Ishikawa (cell line): ENCODE measurements around the gene ARFRP1.

ENCODE experiments used
- CEBPB ChIP-seq: IDR thresholded peaks from 2 replicates; pipeline ENCODE4 v1.6.1; 2012
- CREB1 ChIP-seq: IDR thresholded peaks from 2 replicates; pipeline ENCODE4 v1.6.1; 2012; ENCODE audit warnings: low read depth
- EGR1 ChIP-seq: IDR thresholded peaks from 2 replicates; pipeline ENCODE4 v1.6.1; 2012
- EP300 ChIP-seq: IDR thresholded peaks from 2 replicates; pipeline ENCODE4 v1.6.1; 2012; ENCODE audit warnings: borderline replicate concordance
- FOXM1 ChIP-seq: IDR thresholded peaks from 2 replicates; pipeline ENCODE4 v1.6.1; 2012; ENCODE audit warnings: low read depth, borderline replicate concordance
- MAX ChIP-seq: IDR thresholded peaks from 2 replicates; pipeline ENCODE4 v1.6.1; 2012
- NFIC ChIP-seq: IDR thresholded peaks from 2 replicates; pipeline ENCODE4 v1.6.1; 2012
- RAD21 ChIP-seq: IDR thresholded peaks from 2 replicates; pipeline ENCODE4 v1.6.1; 2012; ENCODE audit warnings: low read depth
- TAF1 ChIP-seq: IDR thresholded peaks from 2 replicates; pipeline ENCODE4 v1.6.1; 2012; ENCODE audit warnings: low read depth, mild to moderate bottlenecking
- TCF12 ChIP-seq: IDR thresholded peaks from 2 replicates; pipeline ENCODE4 v1.6.1; 2012; ENCODE audit warnings: low read depth
- TEAD4 ChIP-seq: IDR thresholded peaks from 2 replicates; pipeline ENCODE4 v1.6.1; 2012
- YY1 ChIP-seq: IDR thresholded peaks from 2 replicates; pipeline ENCODE4 v1.6.1; 2012; ENCODE audit warnings: low read depth
- ZBTB7A ChIP-seq: IDR thresholded peaks from 2 replicates; pipeline ENCODE4 v1.6.1; 2012; ENCODE audit warnings: low read depth
- TF ChIP-seq, protein P1 (sequence below): IDR thresholded peaks from 2 replicates; pipeline ENCODE4 v1.6.1; 2012; ENCODE audit warnings: low read depth, mild to moderate bottlenecking
- TF ChIP-seq, protein P2 (sequence below): IDR thresholded peaks from 2 replicates; pipeline ENCODE4 v1.6.1; 2012

ARFRP1 gene

DNA sequence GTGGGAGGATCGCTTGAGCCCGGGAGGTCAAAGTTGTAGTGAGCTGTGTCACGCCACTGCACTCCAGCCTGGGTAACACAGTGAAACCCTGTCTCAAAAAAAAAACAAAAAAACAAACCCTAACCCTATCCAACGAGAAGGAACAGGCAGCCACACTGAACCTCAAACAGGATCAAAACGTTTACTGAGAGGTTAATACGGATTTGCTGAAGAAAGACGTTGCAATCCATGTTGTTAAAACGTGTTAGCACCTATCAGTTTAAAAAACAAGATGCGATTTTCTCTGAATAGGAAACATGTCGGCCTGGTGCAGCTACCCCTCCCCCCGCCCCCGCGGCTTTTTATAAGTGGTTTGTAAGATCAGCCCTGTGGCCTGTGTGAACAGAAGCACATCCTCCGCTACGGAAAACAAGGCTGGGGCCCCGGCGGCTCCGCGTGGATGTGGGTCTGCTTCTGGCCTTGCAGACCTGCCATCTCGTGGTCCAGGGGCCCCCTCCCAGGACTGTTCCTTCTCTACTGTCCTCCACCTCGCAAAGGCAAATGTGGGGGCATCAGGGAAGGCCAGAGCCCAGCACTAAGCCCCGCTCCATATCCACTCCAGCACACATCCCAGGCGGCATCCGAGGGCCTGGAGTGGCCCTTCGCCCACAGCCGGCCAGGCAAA lies 43.2 kb upstream of the ARFRP1 start:
- no peak for TF ChIP-seq CREB1
- no peak for TF ChIP-seq RAD21
- TF ChIP-seq YY1 = no peak
- TF ChIP-seq EP300 = no peak
- TF ChIP-seq TEAD4 = no peak
- TF ChIP-seq FOXM1 = no peak
- TF ChIP-seq, protein P1, sequence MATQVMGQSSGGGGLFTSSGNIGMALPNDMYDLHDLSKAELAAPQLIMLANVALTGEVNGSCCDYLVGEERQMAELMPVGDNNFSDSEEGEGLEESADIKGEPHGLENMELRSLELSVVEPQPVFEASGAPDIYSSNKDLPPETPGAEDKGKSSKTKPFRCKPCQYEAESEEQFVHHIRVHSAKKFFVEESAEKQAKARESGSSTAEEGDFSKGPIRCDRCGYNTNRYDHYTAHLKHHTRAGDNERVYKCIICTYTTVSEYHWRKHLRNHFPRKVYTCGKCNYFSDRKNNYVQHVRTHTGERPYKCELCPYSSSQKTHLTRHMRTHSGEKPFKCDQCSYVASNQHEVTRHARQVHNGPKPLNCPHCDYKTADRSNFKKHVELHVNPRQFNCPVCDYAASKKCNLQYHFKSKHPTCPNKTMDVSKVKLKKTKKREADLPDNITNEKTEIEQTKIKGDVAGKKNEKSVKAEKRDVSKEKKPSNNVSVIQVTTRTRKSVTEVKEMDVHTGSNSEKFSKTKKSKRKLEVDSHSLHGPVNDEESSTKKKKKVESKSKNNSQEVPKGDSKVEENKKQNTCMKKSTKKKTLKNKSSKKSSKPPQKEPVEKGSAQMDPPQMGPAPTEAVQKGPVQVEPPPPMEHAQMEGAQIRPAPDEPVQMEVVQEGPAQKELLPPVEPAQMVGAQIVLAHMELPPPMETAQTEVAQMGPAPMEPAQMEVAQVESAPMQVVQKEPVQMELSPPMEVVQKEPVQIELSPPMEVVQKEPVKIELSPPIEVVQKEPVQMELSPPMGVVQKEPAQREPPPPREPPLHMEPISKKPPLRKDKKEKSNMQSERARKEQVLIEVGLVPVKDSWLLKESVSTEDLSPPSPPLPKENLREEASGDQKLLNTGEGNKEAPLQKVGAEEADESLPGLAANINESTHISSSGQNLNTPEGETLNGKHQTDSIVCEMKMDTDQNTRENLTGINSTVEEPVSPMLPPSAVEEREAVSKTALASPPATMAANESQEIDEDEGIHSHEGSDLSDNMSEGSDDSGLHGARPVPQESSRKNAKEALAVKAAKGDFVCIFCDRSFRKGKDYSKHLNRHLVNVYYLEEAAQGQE = no peak
- TF ChIP-seq ZBTB7A = no peak
- no peak for TF ChIP-seq EGR1
- no peak for TF ChIP-seq NFIC
- TF ChIP-seq, protein P2, sequence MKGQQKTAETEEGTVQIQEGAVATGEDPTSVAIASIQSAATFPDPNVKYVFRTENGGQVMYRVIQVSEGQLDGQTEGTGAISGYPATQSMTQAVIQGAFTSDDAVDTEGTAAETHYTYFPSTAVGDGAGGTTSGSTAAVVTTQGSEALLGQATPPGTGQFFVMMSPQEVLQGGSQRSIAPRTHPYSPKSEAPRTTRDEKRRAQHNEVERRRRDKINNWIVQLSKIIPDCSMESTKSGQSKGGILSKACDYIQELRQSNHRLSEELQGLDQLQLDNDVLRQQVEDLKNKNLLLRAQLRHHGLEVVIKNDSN = no peak
- TF ChIP-seq CEBPB = no peak
- no peak for TF ChIP-seq TAF1
- TF ChIP-seq MAX = no peak
- no peak for TF ChIP-seq TCF12

DNA sequence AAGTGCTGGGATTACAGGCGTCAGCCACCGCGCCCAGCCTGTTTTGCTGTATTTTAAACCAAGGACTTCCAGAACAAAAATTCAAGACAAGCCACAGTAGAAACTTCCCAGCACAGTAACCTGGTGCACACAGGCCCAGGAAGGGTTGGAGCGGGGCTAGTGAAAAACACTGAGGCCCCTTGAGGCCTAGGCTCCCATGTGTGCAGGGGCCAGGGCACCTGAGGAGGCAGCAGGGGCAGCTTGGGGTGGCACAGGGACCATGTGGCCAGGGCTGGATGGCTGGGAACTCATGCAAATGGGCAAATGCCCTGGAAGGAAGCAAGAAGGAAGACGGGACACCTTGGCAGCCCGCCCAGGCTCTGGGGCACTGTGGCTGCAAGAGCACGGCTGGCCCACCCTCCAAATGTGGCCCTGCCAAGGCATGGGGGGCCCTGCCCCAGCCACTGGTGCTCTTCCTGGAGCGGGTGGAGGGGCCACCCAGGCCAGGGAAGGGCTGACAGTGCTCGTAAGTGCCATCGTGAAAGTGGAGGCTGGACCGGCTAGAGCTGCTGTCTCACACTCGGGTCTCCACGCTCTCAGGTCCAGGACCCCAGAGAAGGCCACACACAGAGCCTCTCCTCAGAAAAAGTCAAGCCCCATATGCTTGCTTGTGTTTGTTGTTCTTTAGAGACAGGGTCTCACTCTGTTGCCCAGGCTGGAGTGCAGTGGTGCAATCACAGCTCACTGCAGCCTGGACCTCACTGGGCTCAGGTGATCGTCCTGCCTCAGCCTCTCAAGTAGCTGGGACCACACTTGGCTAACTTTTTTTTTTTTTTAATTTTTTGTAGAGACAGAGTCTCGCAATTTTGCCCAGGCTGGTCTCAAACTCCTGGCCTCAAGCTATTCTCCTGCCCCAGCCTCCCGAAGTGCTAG lies 42.1 kb upstream of the ARFRP1 start:
- TF ChIP-seq, protein P2 = no peak
- TF ChIP-seq ZBTB7A (no peak), EGR1 (no peak), CEBPB (no peak), CREB1 (no peak)

GRCh38 chr20:63748934-63749270 lies 41.1 kb upstream of the ARFRP1 start:
- TF ChIP-seq MAX (no peak), EGR1 (no peak), YY1 (no peak), EP300 (no peak), CEBPB (no peak), RAD21 (no peak), TEAD4 (no peak), FOXM1 (no peak), ZBTB7A (no peak), TAF1 (no peak), NFIC (no peak), TCF12 (no peak), CREB1 (no peak)
- TF ChIP-seq, protein P1 = no peak
- TF ChIP-seq, protein P2 = no peak

GRCh38 chr20:63748070-63748933 lies 40.5 kb upstream of the ARFRP1 start:
- TF ChIP-seq YY1 (no peak), CREB1 (no peak), EP300 (no peak), TCF12 (no peak), EGR1 (no peak), NFIC (no peak), TAF1 (no peak), ZBTB7A (no peak), FOXM1 (no peak)
- TF ChIP-seq, protein P2 = no peak
- TF ChIP-seq, protein P1 = no peak
